Common myeloid progenitor, CD34-positive (primary cell): Measurements from ENCODE around the gene WNT3.
"Not testable (repeated sequence)": the region's sequence is repeated elsewhere in the genome, so short reads cannot be mapped to it uniquely, and the experiment has no call there.

Source experiments
- CTCF ChIA-PET: fragments of 350-600 bp; sonication (Branson Sonifier 250); formaldehyde crosslinking; loops from one replicate; lab custom pipeline; 2021; ENCODE audit warnings: antibody characterized with exemption; lab: Charles Lee
- POLR2A ChIA-PET: fragments of 350-600 bp; sonication (Branson Sonifier 250); formaldehyde crosslinking; loops from one replicate; lab custom pipeline; 2021; ENCODE audit warnings: antibody characterized with exemption; lab: Charles Lee
- DNase-seq, 3 donors: peaks; one replicate each; pipeline versions ENCODE4 v3.0.0 to v3.0.0-alpha.2; 2013
- H3K27ac ChIP-seq, 2 experiments: 1 replicate in 1 of 2; 2 replicates in 1 of 2; pipeline ENCODE4 v1.7.0; 2013; ENCODE audit warnings: inconsistent platforms in 2 of 2, low read length in 2 of 2, mild to moderate bottlenecking in 2 of 2, low read depth in 1 of 2, moderate library complexity in 1 of 2; ENCODE audit not compliant: severe bottlenecking in 2 of 2, insufficient read depth in 1 of 2, poor library complexity in 1 of 2
- H3K27me3 ChIP-seq, 5 experiments: replicated peaks in 2 of 5; 1 replicate in 3 of 5; 2 replicates in 2 of 5; pipeline versions ENCODE4 v1.6.1 to v1.7.0; 2013; ENCODE audit warnings: low read length in 4 of 5, mild to moderate bottlenecking in 2 of 5, moderate library complexity in 2 of 5, inconsistent platforms in 1 of 5; ENCODE audit not compliant: insufficient read depth in 5 of 5, control insufficient read depth in 4 of 5
- H3K36me3 ChIP-seq, 4 experiments: 1 replicate in 2 of 4; 2 replicates in 2 of 4; pipeline versions ENCODE4 v1.6.1 to v1.7.0; 2013; ENCODE audit warnings: low read length in 3 of 4, control low read depth in 1 of 4, mild to moderate bottlenecking in 1 of 4; ENCODE audit not compliant: control insufficient read depth in 4 of 4, insufficient read depth in 4 of 4
- H3K4me1 ChIP-seq, 4 experiments: 1 replicate in 3 of 4; 2 replicates in 1 of 4; pipeline versions ENCODE4 v1.6.1 to v1.7.1; 2013; ENCODE audit warnings: low read length in 3 of 4, mild to moderate bottlenecking in 3 of 4, control low read depth in 1 of 4, inconsistent platforms in 1 of 4, moderate library complexity in 1 of 4; ENCODE audit not compliant: control insufficient read depth in 4 of 4, insufficient read depth in 4 of 4; ENCODE audit errors: control extremely low read depth in 1 of 4
- H3K4me3 ChIP-seq, 7 experiments: 1 replicate in 4 of 7; 2 replicates in 3 of 7; pipeline versions ENCODE4 v1.5.1 to v1.7.0; 2013; ENCODE audit warnings: mild to moderate bottlenecking in 7 of 7, low read length in 6 of 7, moderate library complexity in 6 of 7, inconsistent platforms in 2 of 7, low read depth in 2 of 7, control low read depth in 1 of 7; ENCODE audit not compliant: insufficient read depth in 4 of 7, control insufficient read depth in 1 of 7; ENCODE audit errors: extremely low read depth in 1 of 7
- H3K9me3 ChIP-seq, 5 experiments: 1 replicate in 4 of 5; 2 replicates in 1 of 5; pipeline versions ENCODE4 v1.6.1 to v1.7.1; 2013; ENCODE audit warnings: low read length in 4 of 5, mild to moderate bottlenecking in 2 of 5, inconsistent platforms in 1 of 5, low read depth in 1 of 5, moderate library complexity in 1 of 5; ENCODE audit not compliant: control insufficient read depth in 4 of 5, insufficient read depth in 2 of 5; ENCODE audit errors: control extremely low read depth in 1 of 5
- WGBS: methylation state at CpG from one replicate; pipeline ENCODE4 v1.1.5; 2013; ENCODE audit not compliant: insufficient coverage; 5-methylcytosine and 5-hydroxymethylcytosine counted together

Gene WNT3

GRCh38 chr17:46796084-46796483, 22.4 kb downstream of the WNT3 start:
- Histone ChIP-seq H3K27ac (no peak overlapping the region), H3K36me3 (no peaks in the 10 kb centered on the region), H3K27me3 (peaks cover 0 to 29% (median 13%) of the 10 kb centered on the region in 5 experiments), H3K4me3 (no peak overlapping the region), H3K9me3 (no peaks in the 10 kb centered on the region), H3K4me1 (no peaks in the 10 kb centered on the region)
- ChIA-PET CTCF (interaction anchor here (1.2 to 1.7 kb wide), 2 partner anchors 19 to 26 kb away, joined by 3 to 5 read pairs; no protein-coding TSS in a partner anchor), POLR2A (no interaction called here)
- no peak for DNase-seq
- 100% methylated on average over 1 of the region's 3 CpGs for WGBS

- ChIA-PET CTCF (interaction anchor here (1.2 to 1.7 kb wide), 3 partner anchors 19 to 40 kb away, joined by 3 to 6 read pairs (median 5); no protein-coding TSS in a partner anchor), POLR2A (no interaction called here)
- DNase-seq: no peak
- 77% methylated on average over 10 of the region's 15 CpGs for WGBS
- H3K4me1 ChIP-seq: no peaks in the 10 kb centered on the region
- H3K36me3 ChIP-seq: no peaks in the 10 kb centered on the region
- peaks cover 0 to 33% (median 15%) of the 10 kb centered on the region in 5 experiments for H3K27me3 ChIP-seq
- no peak overlapping the region for H3K4me3 ChIP-seq
- no peaks in the 10 kb centered on the region for H3K9me3 ChIP-seq
- no peak overlapping the region for H3K27ac ChIP-seq
Measured at GRCh38 chr17:46795379-46795952, 23.0 kb downstream of the WNT3 start.

GRCh38 chr17:46794318-46794717, 24.2 kb downstream of the WNT3 start:
- no peak overlapping the region for H3K27ac ChIP-seq
- no peaks in the 10 kb centered on the region for H3K36me3 ChIP-seq
- no peaks in the 10 kb centered on the region for H3K9me3 ChIP-seq
- DNase-seq: no peak
- peaks cover 0 to 44% (median 19%) of the 10 kb centered on the region in 5 experiments for H3K27me3 ChIP-seq
- POLR2A ChIA-PET: no interaction called here
- 91% methylated on average over 5 of the region's 5 CpGs for WGBS
- CTCF ChIA-PET: interaction anchor here (1.3 to 1.4 kb wide), 2 partner anchors 10 to 41 kb away, joined by 4 to 6 read pairs; no protein-coding TSS in a partner anchor
- H3K4me3 ChIP-seq: no peak overlapping the region
- no peaks in the 10 kb centered on the region for H3K4me1 ChIP-seq

- no peaks in the 10 kb centered on the region for H3K9me3 ChIP-seq
Measured at GRCh38 chr17:46793541-46793940, 25.0 kb downstream of the WNT3 start.

GRCh38 chr17:46793023-46793422, 25.5 kb downstream of the WNT3 start:
- H3K9me3 ChIP-seq, POLR2A ChIA-PET, CTCF ChIA-PET, H3K4me1 ChIP-seq, DNase-seq, H3K4me3 ChIP-seq, H3K36me3 ChIP-seq, H3K27ac ChIP-seq: not testable (repeated sequence)
- peaks cover 0 to 44% (median 19%) of the 10 kb centered on the region in 5 experiments for H3K27me3 ChIP-seq
- 90% methylated on average over 3 of the region's 6 CpGs for WGBS

More at GRCh38 chr17:46793541-46793940, 25.0 kb downstream of the WNT3 start:
- H3K4me3 ChIP-seq: no peak overlapping the region
- ChIA-PET CTCF (interaction anchor here (1.4 kb wide), 1 partner anchor 9 kb away, joined by 4 read pairs; no protein-coding TSS in a partner anchor), POLR2A (no interaction called here)
- no peak overlapping the region for H3K27ac ChIP-seq
- no peaks in the 10 kb centered on the region for H3K4me1 ChIP-seq
- H3K27me3 ChIP-seq: peaks cover 0 to 44% (median 19%) of the 10 kb centered on the region in 5 experiments
- no peak for DNase-seq
- 77% methylated on average over 4 of the region's 5 CpGs for WGBS
- H3K36me3 ChIP-seq: no peaks in the 10 kb centered on the region

GRCh38 chr17:46792071-46792470, 26.4 kb downstream of the WNT3 start:
- H3K4me1 ChIP-seq: no peaks in the 10 kb centered on the region
- H3K27ac ChIP-seq: no peak overlapping the region
- POLR2A ChIA-PET: no interaction called here
- no peak for DNase-seq
- H3K9me3 ChIP-seq: no peaks in the 10 kb centered on the region
- H3K36me3 ChIP-seq: no peaks in the 10 kb centered on the region
- H3K4me3 ChIP-seq: no peak overlapping the region
- peaks cover 0 to 44% (median 18%) of the 10 kb centered on the region in 5 experiments for H3K27me3 ChIP-seq
- 100% methylated on average over 3 of the region's 4 CpGs for whole genome bisulfite sequencing
- CTCF ChIA-PET: no interaction called here

- Histone ChIP-seq H3K4me1 (no peaks in the 10 kb centered on the region), H3K36me3 (no peaks in the 10 kb centered on the region), H3K27ac (no peak overlapping the region), H3K4me3 (no peak overlapping the region), H3K27me3 (peaks cover 0 to 44% (median 16%) of the 10 kb centered on the region in 5 experiments), H3K9me3 (no peaks in the 10 kb centered on the region)
- WGBS: no CpG with 5 or more reads among the region's 5 CpGs
- CTCF ChIA-PET: no interaction called here
- DNase-seq: no peak
- POLR2A ChIA-PET: no interaction called here
Measured at GRCh38 chr17:46791531-46791930, 27.0 kb downstream of the WNT3 start.
